Right renal pelvis (tissue), 4 donors: ENCODE measurements around the gene TMEM117. TPM values are rescaled to one million over a fixed set of nuclear protein-coding genes. Genes with fewer than 3 reads are reported as not detected.
"Not testable (repeated sequence)": the region's sequence is repeated elsewhere in the genome, so short reads cannot be mapped to it uniquely, and the experiment has no call there.

Experiments used
- DNase-seq, 4 donors: peaks; one replicate each; pipeline ENCODE4 v3.0.0-alpha.2; 2013; ENCODE audit warnings: low read depth in 4 of 4, low spot score in 3 of 4, missing footprints in 1 of 4
- polyA plus RNA-seq, 4 donors: library from polyadenylated mRNA; unstranded; fragments of 120-200 nt; gene quantifications; one replicate each; pipeline ENCODE4 v1.2.1, GENCODE V29; 2013; ENCODE audit not compliant: insufficient read length in 4 of 4

TMEM117 gene
- polyA plus RNA-seq, 4 donors: 12.1 to 16.4 (median 15.2) TPM

- DNase-seq: no peak
These were observed 327.1 kb downstream of the TMEM117 start for GRCh38 chr12:44162961-44163360.

- no peak for DNase-seq
These were observed 338.2 kb downstream of the TMEM117 start for GRCh38 chr12:44174053-44174452.

- no peak for DNase-seq
These were observed 348.8 kb downstream of the TMEM117 start for GRCh38 chr12:44184499-44185206.

- no peak for DNase-seq
These were observed 357.4 kb downstream of the TMEM117 start for GRCh38 chr12:44193281-44193680.

GRCh38 chr12:44195719-44196118 is 359.8 kb downstream of the TMEM117 start:
- not testable (repeated sequence) for DNase-seq

- DNase-seq: no peak
These were observed 370.2 kb downstream of the TMEM117 start for GRCh38 chr12:44206045-44206444.

GRCh38 chr12:44217146-44217883 is 381.4 kb downstream of the TMEM117 start:
- DNase-seq: no peak

- DNase-seq: no peak
These were observed 387.9 kb downstream of the TMEM117 start for GRCh38 chr12:44223736-44224135.

- no peak for DNase-seq
These were observed 388.7 kb downstream of the TMEM117 start for GRCh38 chr12:44224399-44225148.

- DNase-seq: no peak
These were observed 389.2 kb downstream of the TMEM117 start for GRCh38 chr12:44225149-44225510.

- DNase-seq: no peak
These were observed 391.7 kb downstream of the TMEM117 start for GRCh38 chr12:44227616-44228015.

GRCh38 chr12:44229846-44230245 is 394.0 kb downstream of the TMEM117 start:
- no peak for DNase-seq

GRCh38 chr12:44235674-44236073 is 399.8 kb downstream of the TMEM117 start:
- no peak for DNase-seq

GRCh38 chr12:44240186-44240585 is 404.3 kb downstream of the TMEM117 start:
- DNase-seq: no peak

GRCh38 chr12:44245932-44246331 is 410.1 kb downstream of the TMEM117 start:
- DNase-seq: no peak

GRCh38 chr12:44246482-44247105 is 410.7 kb downstream of the TMEM117 start:
- DNase-seq: no peak

GRCh38 chr12:44247588-44247987 is 411.7 kb downstream of the TMEM117 start:
- no peak for DNase-seq

GRCh38 chr12:44248436-44248835 is 412.6 kb downstream of the TMEM117 start:
- DNase-seq: no peak

- not testable (repeated sequence) for DNase-seq
These were observed 414.6 kb downstream of the TMEM117 start for GRCh38 chr12:44250440-44250839.

- DNase-seq: no peak
These were observed 417.5 kb downstream of the TMEM117 start for GRCh38 chr12:44253338-44253856.

GRCh38 chr12:44258246-44258645 is 422.4 kb downstream of the TMEM117 start:
- no peak for DNase-seq
